SK-MEL-5 (cell line): ENCODE results near the gene TRAF3. TPM values are rescaled to one million over a fixed set of nuclear protein-coding genes. Genes with fewer than 3 reads are reported as not detected.

Experiments used
- DNase-seq: peaks from one replicate; pipeline ENCODE4 v3.0.0-alpha.2; 2016; ENCODE audit warnings: low read depth, low spot score
- in situ Hi-C: cut with HindIII; loops from 2 replicates; pipeline ENCODE4 v1.10.0; 2016; ENCODE audit warnings: low sequenced_read_pairs, high pct_unique_total_duplicates, low pct_unique_long_range_greater_than_20kb
- small RNA-seq, 2 experiments: library from RNA; depleted of rRNA; stranded (forward); fragments of <200 nt; gene quantifications; one replicate each; pipeline ENCODE3, GENCODE V24; 2014
- total RNA-seq: library from RNA; depleted of rRNA; stranded (reverse); fragments of >200 nt; shearing (Covaris generic); gene quantifications from 2 replicates; pipeline ENCODE4 v1.2.3, GENCODE V29; 2014; rRNA removed

TRAF3 gene
- total RNA-seq, 1 experiment from 2014 or later: 23.2 TPM

GRCh38 chr14:102955636-102956408, 178.6 kb downstream of the TRAF3 start:
- in situ Hi-C loops: no loop called here
- DNase-seq: no peak

GRCh38 chr14:102957222-102957621, 180.0 kb downstream of the TRAF3 start:
- in situ Hi-C loops: no loop called here
- DNase-seq: no peak

GRCh38 chr14:102958461-102958860, 181.2 kb downstream of the TRAF3 start:
- no peak for DNase-seq
- in situ Hi-C loops: no loop called here

Small RNA genes lying within 50 kb of the gene (small RNA-seq; reads per million reads assigned to genes)
- gene RNU6-1316P: 0 reads per million in 2 experiments

Other genes with a start within 250 kb of the TRAF3 start
- gene RCOR1, start 184.8 kb upstream of the TRAF3 start, total RNA-seq: 11.3 and 11.6 TPM in 2 replicates
- gene AMN, start 145.2 kb downstream of the TRAF3 start, total RNA-seq: 0.13 TPM in 1 of 2 replicates, not detected in the other